Central memory CD4-positive, alpha-beta T cell (primary cell): Measurements from ENCODE around the gene KRT73.
"Not testable (repeated sequence)": the region's sequence is repeated elsewhere in the genome, so short reads cannot be mapped to it uniquely, and the experiment has no call there.

Experiments used
- DNase-seq: peaks from one replicate; pipeline ENCODE4 v3.0.0; 2022

Gene KRT73

DNA sequence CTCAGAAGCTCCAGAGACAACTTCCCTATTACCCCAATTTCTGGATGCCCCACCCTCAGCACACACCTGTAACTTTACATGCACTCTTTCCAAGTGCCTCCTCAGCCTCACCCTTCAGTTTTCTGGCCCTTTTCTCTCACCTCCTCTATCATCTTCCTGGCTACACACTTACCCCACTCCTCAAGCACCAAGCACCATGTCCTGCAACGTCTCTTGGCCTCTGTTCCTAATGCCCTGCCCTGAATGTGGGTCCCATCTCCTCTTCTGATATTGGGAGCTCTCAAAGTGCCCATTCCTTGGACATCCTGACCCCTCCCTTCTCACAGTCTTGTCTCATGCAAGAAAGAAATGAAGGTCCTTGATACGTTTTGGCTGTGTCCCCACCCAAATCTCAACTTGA is 18.3 kb downstream of the KRT73 start:
- DNase-seq: no peak

DNA sequence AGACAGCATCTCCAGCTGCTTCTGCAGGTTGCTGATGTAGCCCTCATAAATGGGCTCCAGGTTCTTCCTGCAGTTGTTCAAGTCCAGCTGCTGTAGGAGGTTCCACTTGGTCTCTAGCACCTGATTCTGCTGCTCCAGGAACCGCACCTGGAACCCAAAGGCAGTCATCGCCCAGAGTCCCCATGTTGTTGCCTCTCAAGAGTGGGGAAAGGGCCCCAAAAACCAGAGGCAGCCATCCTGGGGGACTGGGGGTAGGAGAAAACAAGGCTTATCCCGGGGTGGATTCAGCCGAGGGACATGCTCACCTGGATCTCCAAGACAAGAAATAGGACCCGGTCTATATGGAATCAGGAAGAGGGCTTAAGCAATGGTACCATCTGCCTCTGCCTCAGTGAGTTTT is 19.4 kb downstream of the KRT73 start:
- no peak for DNase-seq

DNA sequence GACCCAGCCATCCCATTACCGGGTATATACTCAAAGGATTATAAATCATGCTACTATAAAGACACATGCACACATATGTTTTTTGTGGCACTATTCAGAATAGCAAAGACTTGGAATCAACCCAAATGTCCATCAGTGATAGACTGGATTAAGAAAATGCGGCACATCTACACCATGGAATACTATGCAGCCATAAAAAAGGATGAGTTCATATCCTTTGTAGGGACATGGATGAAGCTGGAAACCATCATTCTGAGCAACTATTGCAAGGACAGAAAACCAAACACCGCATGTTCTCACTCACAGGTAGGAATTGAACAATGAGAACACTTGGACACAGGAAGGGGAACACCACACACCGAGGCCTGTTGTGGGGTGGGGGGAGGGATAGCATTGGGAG is 24.1 kb downstream of the KRT73 start:
- not testable (repeated sequence) for DNase-seq

DNA sequence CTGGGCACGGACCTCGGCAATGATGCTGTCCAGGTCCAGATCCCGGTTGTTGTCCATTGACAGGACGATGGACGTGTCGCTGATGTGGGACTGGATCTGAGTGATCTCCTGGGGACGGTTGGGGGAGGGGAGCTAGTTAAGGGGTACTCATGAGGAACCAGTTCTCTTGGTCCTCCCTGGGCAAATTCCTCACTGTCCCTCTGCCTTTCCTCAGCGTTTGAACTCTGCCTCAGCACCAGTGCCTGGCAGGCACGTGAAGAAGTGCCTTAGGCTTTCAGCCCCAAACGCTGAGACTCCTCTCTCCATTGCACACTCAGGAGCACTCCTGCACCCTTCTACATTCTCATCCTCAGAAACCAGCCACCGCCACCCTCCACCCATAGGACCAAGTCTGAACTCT is 26.8 kb downstream of the KRT73 start:
- DNase-seq: no peak

DNA sequence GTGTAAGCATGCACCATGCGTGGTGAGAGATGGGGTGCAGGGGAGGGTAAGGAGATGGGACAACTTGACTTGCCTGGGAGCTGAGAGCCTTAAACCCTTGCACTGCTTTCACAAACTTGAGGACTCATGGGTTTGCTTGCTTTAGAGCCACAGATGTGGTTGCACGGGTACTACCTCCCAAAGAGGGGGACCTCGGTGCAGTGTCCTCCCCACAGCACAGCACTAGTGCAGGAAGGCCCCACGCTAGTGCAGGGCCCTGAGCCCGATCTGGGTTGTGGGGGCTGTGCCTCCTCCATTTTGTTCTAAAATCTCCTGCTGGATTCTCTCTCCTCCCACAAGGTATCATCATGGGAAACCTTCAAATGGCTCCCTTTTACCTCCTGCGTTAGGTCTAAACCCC is 28.3 kb downstream of the KRT73 start:
- DNase-seq: no peak

DNA sequence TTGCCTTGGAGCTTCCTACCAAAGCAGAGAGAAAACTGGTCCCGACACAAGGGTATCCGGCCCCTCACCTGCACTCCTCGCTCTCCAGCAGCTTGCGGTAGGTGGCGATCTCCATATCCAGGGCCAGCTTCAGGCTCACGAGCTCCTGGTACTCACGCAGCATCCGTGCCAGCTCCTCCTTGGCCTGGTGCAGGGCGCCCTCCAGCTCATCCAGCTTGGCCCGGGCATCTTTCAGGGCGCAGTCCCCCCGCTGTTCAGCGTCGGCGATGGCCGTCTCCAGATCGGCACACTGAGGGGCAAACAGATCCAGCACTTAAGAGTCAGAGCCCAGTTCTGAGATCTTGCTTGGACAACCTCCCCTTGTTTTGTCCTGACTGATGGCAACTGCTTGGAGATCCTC is 30.8 kb downstream of the KRT73 start:
- no peak for DNase-seq

DNA sequence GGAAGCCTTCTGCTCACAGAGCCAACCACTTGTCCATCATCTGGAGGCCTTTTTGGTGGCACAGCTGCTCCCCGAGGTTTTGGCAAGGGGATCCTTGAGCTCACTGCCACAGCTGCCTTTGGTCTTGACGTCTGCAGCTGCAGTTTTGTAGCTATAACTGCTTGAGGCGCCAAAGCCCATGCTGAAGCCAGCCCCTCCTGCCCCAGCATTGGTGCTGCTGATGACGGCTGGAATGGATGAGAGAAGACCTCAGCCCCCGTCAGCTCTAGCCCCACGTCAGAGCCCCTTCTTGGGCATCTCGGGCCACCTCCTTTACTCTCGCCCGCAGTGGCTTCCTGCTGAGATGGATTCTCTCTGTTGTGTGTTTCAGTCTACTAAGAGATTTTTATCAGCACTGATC is 32.4 kb downstream of the KRT73 start:
- peak; percentile 80 for DNase-seq

DNA sequence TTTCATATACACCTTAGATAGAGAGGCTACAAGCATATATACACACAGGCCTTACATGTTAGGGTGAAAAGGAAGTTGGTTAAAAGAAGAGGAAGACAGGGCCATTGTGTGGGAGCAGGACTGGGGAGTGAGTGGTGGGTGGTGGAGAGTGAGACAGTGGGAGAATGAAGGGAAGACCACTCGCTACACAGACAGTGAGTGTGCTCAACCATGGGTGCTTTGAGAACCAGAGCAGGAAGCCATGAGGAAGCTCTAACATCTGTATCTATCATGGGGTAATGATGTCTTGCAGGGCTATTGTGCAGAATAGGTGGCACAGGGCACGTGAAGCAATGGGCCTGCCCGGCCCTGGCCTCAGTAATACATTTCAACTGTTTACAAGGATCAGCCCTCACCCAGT is 33.3 kb downstream of the KRT73 start:
- DNase-seq: no peak

DNA sequence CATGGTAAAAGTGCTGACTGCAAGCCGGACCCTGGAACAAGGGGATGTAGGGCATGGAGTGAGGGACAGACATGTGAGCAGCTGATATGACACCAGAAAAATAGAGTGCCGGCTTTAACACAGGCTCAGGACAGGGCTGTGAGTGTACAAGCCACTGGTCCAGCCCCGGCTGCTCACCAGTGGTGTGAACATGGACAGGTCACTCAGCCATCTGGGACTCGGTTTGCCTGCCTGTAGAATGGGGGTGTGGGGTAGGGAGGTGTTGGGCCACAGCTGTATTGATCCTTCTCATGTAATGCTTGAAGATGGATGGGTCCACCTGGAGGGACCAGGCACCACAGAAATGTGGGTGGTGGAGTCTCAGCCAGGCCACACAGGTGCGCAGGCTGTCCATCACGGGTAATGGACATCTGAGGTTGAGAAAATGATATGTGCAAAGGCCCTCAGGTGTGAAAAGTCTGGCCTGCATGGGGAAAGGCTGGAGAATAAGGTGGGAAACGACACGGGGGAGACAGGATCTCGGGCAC is 34.1 kb downstream of the KRT73 start:
- DNase-seq: no peak

DNA sequence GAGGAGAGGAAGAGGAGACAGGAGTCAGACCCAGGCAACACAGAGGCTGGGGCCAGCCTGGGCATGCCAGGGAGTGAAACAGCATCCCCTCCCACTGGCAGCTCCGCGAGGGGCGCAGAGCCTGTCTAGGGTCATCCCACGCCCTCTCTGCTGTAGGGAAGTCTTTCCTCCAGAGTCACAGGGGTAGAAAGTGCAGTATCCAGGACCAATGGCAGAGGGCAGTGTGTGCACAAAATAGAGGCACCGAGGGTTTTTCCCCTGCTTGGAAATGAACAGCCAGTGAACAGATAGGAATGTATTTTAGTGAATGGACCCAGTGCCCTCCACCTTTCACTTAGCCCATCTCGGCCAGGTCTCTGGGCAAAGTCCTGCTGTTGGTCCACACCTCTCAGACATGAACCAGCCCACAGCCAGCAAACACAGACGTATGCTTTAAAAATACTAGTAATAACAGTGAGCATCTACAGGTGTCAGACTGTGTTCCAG is 35.3 kb downstream of the KRT73 start:
- peak; percentile 53 for DNase-seq

DNA sequence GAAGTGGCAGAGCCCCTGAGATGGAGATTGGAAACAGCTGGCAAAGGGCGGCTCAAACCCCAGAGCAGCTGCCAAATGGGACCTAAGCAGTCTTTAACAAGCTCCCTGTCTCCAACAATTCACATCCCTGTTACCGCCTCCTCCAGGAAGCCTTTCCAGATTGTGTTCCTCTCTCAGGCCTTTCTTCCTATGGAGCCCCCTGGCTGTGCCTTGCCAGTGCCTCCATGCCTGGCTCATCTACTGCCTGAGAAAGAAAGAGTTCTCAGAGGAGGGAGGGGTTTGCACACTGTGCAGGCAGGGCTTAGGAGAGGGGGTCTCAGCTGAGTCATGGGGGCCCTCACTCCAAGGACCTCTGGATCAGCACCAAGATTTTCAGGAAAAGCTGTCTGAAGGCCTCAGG is 35.9 kb downstream of the KRT73 start:
- DNase-seq: no peak

DNA sequence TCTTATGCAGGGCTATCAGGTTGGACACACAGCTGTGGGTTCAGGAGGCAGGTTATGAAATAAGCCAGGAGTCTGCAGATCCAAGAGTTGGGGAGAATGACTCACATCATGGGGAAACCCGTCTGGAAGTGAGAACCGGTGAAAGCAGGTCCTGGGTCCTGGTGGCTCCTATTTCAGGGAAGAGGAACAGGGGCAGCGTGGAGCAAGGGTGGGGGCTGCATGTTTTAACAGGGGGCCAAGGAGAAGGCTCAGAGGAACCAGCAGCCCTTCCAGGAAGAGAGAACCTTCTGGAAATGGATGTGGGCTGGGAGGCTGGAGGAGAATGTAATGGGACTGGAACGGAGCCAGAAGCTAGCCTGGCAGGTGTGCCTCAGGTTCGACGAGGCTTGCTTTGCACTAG is 36.9 kb downstream of the KRT73 start:
- DNase-seq: no peak

DNA sequence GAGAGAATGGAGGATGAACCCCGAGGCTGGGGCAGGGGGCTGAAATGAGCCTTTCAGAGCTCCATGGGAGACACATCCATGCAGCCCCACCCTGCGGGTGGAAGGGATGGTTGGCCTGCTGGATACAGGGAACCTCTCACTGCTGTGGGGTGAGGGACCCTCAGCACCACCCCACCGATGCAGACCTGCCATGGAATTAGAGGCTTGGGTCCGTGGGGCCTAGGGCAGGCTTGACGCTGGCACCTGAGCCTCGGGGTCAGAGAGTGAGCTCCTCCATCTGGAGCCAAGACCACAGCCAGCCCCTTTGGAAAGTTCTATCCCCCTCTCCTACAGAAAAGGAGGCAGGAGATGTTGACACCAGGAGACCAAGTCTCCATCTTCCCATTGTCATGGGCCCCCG is 37.3 kb downstream of the KRT73 start:
- no peak for DNase-seq

DNA sequence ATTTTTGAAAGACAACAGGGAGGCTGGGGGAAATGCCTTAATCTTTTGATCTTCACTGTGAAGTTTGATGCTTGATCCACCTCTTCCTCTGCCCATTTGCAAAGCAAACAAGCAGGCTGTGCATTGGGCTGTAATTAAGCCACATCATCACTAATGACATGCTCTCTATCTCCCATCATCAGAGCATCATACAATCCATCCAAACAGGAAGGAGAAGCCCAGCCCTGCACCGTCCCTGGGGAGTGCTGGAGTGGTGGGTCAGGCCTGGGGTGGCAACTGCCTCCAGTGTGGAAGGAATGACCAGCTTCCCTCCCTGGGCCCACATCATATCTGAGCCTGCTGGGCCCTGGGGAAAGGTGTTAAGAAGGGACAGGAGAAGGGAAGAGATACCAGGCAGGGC is 37.9 kb downstream of the KRT73 start:
- DNase-seq: no peak

DNA sequence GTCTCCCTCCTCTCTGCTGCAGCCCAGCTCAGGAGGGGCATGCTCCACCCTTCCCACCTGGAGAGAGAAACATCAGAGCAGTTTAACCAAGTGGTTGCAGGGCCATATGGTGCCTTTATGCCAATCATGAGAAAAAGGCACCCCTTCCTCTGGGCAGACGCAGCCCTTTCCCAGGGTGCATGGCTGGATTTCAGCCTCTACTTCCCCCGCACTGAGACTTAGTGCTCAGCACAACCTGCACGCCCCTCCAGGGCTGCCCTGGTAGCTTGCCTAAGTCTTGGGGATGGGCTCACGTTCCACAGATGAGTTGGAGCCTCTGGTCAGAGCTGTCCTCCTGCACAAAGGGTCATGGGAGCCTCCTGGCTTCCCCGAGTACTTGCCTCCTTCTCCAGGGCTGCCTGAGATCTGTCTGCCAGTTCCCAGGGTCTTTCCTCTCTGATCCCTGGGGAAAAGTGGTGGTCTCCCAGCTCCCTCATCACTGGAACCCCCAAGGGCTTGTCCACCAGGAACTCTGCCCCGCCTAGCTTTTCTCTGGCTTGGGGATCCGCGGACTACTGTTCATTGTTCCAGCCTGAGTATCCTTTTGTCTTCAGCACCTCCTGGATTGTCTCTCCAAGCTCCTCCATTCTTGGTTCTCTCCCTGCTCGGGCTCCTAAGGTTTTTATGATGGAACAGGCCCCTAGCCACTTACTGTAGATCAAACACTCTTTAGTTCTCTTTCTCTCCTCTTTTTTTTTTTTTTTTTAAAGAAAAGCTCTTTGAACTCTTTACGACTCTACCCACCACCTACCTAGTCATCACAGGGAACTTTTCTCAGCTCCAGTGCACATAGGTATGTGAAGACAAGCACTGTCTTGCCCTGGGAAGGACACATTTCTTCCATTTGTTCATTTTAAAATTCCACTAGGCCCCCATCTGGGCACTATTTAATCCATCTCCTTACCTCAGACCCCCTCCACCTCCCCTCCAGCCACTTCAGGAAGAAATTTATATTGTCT is 38.6 kb downstream of the KRT73 start:
- no peak for DNase-seq

DNA sequence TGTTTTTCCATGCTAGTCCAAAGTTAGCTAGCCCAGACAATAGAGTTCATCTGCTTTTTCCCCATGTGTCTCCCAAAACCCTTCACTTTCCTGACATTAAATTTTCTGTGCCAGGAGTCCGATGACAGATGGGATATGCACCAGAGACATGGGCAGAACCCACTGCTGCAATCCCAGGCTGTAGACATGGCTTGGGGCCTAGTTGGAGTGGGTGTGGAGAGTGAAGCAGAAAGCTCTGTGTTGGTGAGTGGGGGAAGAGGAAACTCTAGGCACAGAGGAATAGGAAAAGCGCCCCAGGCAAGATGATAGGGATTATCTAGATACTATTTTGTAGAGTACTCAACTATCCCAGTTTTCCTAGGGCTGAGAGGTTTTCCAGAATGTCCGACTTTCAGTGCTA is 39.9 kb downstream of the KRT73 start:
- no peak for DNase-seq

DNA sequence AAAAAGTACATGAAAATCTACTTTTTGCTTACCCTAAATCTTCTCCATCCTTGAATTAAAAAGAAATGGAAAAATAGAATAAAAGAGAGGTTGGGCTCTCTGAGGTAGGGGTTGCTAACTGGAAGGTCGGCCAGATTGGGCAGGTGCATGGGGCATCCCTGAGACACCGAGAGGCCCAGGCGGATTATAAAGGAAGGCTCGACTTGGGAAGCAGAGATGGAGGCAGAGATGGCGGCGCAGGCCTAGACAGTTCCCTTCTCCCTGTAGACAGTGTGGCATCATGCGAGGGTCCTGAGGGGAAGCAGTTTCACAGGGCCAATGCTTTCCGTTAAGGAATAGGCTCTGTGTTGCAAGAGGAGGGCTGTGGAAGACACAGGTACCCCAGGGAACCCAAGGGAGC is 41.0 kb downstream of the KRT73 start:
- no peak for DNase-seq

DNA sequence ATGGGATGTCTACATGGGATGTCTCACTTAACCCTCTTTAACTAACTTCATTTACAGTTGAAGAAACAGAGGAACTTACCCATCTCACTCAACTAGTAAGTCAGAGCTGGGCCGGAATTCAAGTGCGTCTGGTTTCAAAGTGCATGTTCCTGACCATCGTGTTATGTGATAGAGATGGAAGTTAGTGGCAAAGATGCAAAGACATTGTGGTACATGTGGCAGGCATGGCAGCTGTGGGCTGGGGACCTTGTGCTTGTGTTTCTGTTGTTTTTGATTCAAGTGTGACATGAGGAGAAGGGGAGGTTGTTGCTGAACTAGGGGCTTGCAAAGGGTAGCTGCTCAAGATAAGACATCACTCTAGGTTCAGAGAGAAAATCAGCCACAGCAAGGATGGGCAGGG is 42.4 kb downstream of the KRT73 start:
- DNase-seq: no peak

DNA sequence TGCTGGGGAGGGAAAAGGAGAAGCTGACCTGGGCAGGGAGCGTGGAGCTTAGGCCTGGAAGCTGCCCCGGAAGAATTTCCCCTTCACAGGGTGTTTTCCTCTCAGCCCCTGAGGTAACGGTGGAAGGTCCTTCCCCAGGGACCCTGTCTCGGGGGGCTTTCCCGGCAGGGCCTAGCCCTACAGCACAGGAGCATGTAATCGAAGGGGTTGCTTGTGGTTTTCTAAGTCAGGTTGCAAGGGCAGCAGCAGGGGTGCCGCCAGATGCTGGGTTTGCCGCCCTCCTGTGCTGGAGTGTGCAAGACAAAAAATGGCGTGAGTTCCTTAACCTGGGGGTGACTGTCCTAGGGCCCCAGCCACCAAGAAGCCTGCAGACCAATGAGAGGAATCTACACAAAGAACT is 43.1 kb downstream of the KRT73 start:
- no peak for DNase-seq

DNA sequence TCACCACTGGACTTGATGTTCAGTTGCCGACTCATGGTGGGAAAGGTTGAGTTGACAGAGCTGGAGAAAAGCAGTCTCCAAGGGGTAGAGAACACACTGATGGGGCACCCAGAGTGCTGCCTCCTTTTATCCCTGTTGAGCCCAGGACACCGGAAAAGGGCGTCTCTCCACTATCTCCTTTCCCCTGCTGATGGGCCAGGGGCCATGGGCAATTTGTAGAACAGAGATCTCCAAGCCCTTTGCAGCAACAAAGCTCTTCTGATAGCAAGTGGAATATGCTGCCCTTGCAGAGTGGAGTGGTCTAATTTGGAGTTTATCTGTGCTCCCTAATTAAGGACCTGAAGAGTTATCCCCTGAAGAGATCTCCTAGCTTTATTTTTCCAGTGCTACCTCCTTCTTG is 44.6 kb downstream of the KRT73 start, which contains the start of gene KRT74:
KRT74 (minus strand) TSS at position 101 of the 400 bp plus-strand sequence; CDS start at position 35, 66 bp downstream.
- DNase-seq: no peak

DNA sequence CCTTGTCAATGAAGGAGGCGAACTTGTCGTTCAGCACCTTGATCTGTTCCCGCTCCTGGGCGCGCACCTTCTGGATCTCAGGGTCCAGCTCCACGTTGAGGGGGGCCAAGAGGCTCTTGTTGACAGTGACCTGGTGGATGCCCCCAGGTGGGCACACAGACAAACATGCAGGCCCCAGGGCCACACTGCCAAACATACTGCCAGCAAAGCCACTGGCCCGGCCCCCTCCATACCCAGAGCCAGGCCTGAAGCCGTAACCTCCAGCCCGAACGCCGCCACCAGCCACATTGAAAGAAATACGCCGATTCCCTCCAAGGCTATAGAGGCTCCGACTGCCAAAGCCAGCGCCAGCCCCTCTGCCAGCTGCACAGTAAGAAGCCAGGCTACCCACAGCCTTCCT is 45.1 kb downstream of the KRT73 start:
- no peak for DNase-seq

DNA sequence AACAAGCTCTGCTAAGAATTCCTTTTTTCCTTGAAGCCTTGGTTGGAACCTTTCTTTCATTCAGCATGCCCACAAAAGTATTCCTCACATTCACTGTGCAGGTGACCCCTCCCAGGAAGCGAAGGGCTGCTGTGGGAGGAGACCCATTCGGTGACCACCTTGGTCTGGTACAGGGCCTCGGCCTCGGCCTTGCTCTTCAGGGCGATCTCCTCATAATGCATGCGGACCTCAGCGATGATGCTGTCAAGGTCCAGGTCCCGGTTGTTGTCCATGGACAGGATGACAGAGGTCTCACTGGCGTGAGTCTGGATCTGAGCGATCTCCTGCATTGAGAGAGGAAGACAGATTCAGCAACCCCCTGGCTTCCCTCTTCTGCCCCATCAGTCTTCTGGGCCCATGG is 47.8 kb downstream of the KRT73 start:
- DNase-seq: no peak

DNA sequence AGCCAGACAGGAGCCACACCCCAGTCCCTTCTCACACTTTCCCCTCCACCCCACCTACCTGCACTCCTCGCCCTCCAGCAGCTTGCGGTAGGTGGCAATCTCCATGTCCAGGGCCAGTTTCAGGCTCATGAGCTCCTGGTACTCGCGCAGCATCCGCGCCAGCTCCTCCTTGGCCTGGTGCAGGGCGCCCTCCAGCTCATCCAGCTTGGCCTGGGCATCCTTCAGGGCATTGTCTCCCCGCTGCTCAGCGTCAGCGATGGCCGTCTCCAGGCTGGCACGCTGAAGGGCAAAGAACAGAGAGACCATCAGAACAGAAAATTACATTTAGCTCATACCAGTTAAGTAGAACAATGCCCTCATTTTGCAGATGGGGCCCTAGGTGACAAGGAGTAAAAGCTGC is 50.2 kb downstream of the KRT73 start:
- no peak for DNase-seq

DNA sequence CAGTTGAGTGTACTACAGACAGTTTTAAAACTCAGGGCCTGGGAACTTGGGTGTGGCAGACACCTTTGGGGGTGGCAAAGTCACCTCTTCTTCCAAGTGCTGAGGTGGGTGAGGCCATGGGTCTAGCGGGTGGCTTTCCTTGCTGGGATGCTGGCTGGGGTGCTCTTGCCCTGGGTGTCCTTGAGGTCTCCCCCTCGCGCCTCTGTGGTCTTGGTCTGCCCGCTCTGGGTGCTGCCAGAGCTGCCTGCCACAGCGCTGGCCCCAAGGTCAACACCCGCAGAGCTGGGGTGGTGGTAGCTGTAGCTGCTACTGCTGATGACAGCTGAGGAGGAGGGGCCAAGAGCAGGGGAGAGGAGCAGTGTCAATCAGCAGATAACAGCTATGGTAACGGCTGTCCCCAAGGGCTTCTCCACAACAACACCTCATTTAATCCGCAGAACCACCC is 51.5 kb downstream of the KRT73 start:
- DNase-seq: no peak
